Measurements from ENCODE around the gene COL9A2.

The COL9A2 gene

DNA sequence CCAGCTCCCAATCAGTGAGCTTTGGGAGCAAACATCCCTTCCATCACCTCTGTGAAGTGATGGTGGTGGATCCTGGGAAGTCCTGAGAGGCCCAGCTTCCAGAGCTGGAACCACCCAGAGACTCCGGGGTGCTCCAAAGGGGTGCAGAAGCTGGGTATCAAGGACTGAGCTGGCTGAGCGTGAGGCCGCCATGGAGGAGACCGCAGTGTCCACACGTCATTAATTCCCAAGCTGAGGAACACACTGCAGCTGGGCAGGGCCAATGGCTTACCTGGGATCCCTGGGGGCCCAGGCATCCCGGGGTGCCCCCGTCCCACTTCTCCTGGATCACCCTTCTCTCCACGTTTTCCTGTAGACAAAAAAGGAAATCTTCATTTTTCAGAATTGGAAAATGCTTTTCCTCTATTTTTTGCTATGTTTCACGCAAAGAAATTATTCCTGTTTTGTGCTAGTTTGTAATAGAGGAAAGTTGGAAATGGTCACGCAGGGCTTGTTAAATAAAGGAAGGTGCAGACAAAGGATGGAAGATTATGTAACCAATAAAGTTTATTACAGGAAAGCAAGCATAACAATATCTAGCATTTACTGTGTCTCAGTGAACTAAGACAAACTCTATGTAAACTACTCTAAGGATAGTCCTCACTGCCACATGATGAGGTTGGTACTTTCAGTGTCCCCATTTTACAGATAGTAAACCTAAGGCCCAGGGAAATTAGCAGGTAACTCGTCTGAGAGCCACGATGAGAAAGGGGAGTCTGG lies 15.4 kb downstream of the COL9A2 start:
- DNase-seq: no peak

DNA sequence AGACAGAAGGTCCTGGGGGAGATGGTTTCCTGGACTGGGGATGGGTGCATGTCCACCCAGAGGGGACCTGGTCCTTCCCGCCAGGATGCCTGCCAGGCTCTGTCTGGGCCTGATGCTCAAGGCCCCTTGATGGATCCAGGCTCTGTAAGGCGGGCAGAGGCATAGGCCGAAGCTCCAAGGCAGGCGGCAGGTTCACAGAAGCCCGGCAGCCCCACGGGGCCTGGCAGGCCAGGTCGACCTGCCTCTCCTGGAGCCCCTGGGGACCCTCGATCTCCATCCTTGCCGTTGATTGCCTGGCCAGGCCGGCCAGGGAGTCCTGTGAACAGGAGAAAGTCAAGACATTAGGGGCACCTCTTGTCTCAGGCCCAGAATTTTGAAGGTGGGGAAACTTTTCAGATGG lies 16.0 kb downstream of the COL9A2 start:
- no peak for DNase-seq

DNA sequence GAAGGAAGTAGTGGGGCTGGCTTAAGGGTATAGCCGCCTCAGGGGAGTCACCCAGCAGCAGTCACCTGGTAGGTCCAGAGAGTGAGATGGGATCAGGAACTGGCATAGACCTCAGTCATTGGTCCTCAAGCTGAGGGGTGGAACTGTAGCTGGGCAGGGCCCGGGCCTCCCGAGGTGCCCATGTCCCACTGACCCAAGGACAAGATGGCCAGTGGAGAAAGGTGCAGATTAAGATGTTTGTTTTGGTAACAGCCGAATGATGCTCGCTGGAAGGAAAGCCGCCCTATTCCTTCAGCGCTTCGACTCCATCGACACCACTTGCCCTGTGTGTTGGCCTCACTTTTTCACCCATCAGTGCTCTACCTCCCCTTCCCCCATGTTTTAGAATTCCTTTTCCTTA lies 16.4 kb downstream of the COL9A2 start:
- DNase-seq: no peak

DNA sequence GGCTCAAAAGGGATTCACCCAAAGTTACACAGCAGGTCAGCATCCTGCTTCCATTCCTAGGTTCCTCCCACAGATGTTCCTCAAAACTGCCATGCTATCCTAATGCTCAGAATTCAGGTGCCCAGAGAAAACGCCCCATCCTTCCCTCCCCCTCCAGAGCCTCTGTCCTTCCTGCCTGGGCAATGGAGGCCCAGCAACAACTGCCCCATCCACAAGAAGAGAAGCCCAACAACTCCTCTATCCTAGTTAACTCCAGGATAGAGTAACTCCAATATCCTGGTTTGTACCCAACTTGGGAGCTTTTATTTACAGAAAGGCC lies 16.9 kb downstream of the COL9A2 start:
- no peak for DNase-seq

DNA sequence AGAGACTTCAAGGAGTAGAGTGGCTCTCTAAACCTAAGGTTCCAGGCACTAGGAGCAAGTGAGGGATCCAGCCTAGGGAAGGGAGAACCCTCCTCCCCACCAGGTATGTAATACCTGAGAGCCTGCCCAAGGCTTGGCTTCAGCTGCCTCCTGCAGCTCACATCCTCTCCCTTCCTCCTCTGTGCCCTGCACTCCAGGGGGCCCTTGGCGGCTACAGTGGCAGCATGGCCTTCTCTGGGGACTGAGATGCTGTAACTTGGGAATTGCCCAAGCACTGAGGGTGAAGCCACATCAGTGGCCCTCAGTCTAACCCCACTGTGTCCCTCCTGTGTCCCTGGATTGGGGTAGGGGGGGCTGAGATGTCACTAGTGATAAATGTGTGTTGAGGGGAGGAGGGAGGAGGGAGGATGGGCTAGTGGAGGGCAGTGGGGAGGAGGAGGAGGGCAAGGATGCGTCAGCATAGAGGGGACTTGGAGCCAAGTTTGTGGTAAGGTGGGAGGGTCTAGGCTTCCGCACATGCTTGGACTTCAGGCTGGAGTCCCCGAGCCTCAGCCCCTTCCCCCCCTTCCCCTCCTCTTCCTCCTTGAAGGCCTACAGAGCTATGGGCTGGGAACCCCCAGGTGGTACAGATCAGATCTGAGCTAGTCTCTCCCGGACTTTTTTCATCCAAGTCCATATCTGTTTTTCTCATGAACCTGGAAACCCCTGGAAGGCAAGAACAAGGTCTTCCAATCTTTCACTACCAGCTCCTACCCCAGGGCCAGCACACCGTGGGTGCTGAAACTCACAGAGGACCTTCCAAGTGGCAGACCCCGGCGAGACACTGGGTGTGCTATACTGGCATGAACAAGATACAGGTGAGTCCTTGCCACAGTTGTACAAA lies 17.5 kb downstream of the COL9A2 start:
- DNase-seq: no peak

DNA sequence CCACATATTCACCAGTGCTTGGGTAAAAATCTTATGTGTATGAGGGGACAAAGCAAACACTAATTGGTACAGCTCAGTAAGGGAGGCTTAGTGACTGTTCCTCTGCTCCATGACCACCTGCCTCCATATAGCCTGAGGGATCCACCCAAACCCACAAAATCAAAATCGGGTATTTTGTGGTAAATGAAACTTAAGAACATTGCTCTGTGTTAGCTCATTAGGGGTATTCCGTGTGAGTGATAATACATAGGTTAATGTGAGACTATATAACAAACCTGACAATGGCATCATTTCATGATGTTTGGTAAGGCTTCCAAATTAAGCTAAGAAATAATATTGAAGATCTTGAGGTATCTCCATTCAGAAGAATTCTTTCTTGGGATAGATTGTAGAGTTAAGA lies 25.8 kb downstream of the COL9A2 start:
- no peak for DNase-seq

DNA sequence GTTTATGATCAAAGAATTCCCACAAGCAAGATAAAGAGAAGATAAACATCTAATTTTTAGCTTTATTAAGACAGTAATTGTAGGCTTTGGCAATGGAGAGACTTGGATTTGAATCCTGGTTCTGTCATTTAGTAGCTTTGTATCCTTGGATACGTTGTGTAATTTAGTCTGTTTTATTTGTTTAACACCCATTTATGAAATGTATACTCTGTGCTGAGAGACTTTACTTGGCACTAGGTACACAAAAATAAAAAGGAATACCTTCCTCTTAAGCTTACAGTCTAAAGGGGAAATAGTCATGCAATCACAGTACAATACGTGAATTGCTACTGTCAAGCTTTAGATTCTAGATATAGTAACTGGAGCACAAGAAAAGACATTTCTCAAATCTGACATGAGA lies 35.2 kb downstream of the COL9A2 start:
- no peak for DNase-seq

DNA sequence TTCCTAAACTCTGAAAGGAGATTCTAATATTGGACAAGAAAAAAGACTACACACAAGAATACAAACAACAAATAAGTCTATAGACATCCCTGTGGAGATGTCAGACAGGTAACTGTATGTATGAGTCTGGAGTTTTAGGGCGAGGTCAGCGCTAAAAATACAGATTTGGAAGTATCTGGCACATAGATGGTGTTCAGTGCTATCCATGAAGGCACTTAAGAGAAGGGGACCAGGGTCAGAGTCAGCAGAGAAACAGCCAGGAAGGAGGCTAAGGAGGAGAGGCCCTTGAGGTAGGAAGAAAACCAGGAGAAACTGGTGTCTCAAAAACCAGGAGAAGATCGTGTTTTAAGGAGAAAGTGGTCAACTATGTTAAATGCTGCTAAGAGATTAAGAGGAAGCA lies 41.0 kb downstream of the COL9A2 start:
- DNase-seq: no peak

DNA sequence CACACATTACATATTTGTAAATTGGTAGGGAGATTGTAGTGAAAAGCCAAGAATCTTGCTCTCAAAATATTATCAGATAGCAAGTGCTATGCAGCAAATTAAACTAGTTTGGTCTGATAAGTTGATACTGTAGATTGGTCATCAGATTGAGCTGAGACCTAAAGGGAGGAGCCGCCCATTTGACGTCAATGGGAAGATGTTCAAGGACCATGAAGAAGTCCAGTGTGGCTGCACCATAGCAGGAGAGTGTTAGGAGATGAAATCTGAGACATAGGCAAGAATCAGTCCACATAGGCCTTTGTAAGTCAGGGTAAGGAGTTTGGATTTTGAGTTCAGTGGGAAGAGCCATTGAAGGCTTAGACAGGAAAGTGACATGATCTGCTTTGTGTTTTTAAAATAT lies 42.8 kb downstream of the COL9A2 start:
- no peak for DNase-seq

DNA sequence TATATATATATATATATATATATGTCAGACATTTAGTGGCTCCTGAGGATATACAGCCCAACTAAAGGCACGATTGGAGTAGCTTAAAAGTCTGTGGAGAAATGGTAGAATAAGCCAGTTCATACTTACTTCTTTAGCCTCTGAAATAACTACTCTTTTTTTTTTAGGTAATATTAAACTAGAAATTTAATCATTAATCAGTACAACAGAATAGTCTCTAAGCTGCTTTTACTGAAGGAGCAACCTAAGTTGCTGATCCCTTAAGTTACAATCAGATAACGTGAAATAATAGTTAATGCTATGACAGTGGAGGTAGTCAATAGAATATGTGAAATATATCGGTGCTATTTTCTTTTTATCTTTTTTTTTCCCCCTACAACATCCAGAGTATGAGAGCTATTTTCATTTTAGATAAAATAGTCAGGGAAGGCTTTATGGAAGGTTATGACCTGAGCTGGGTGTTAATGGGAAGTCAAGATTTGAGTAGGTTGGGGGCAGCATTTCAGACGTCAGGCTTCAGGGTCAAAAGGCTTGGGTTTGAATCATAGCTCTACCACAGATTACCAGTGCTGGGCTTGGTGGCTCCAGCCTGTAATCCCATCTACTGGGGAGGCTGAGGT lies 43.4 kb downstream of the COL9A2 start:
- no peak for DNase-seq

DNA sequence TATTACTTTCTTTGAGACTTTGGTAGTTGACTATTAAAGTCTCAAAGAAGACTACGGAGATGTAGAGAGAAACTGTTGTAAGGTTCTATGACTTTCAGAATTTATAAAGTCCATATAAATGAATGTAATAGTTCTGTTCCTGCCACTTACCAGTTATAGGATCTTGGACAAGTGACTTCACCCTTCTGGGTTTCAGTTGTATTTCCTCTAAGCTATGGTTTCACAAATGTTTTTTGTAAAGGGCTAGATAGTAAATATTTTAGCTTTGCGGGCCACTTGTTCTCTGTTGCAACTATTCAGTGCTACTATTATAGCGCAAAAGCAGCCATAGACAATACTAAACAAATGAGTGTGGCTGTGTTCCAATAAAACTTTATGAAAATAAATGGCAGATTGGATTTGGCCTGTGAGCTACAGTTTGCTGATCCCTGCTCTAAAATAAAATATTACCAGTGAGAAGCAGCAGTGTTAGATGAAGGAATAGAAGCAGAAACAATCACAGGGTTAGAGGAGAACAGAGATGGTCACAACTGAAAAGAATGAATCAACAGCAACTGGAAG lies 44.4 kb downstream of the COL9A2 start:
- no peak for DNase-seq

DNA sequence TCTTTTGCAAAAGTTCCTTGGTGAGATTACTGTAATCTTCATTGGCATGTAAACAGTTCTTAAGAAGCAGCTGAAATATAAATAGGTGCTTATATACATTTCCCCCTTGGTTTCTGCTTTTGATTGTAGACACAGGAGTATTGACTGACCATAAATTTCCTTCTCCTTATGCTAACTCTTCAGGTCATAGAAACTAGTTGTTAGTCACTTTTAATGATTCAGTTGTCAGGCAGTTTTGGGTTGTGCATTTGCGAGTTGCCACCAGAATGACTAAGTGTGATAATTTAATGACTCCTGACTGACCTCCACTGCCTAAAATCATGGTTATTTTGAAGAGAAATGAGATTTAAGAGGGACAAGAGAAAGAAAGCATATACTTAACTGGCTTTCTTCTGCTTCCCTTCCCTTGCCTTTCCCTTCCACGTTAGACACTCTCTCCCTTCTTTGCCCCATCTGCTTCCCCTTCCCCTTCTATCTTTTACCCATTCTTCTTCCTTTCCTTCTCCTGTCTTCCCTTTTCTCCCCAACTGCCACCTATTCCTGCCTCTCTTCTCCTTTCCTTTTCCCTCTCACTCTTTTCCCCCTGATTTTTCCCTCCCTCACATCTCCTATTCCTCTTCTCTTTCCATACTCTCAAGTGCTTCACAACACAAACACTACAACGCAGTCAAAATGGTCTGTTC lies 46.8 kb downstream of the COL9A2 start:
- DNase-seq: no peak

DNA sequence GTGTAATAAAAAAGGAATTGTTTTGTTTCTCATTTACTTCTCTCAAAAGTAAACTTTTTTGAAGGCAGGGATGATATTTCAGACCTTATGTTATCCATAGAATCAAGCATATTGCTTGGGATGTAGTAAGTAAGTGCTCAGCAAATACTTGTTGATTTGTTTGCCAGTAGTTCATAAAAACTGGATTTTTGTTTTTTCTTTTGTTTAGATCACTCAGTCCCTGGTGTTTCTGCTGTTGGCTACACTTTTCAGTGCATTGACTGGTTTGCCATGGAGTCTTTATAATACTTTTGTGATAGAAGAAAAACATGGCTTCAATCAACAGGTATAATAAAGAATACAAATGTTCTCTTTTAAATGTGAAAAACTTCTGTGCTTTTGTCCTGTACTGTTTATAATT lies 48.9 kb downstream of the COL9A2 start:
- no peak for DNase-seq

DNA sequence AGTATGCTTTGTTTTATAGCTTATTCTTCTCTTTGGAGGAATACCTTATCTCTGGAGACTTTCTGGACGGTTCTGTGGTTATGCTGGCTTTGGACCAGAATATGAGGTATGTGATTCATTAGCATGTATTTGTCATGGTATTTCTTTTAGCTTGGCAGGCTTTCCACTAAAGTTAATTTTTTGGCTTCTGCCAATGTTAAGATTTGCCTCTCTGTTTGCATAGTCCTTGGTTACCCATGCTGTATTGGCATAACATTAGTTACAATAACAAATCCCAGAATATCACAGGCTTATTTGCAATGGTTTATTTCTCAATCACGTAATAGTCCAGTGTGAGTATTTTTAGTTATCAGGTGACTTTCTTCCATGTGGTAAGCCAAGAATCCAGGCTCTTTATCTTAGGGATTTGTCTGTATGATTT lies 49.3 kb downstream of the COL9A2 start:
- DNase-seq: no peak

DNA sequence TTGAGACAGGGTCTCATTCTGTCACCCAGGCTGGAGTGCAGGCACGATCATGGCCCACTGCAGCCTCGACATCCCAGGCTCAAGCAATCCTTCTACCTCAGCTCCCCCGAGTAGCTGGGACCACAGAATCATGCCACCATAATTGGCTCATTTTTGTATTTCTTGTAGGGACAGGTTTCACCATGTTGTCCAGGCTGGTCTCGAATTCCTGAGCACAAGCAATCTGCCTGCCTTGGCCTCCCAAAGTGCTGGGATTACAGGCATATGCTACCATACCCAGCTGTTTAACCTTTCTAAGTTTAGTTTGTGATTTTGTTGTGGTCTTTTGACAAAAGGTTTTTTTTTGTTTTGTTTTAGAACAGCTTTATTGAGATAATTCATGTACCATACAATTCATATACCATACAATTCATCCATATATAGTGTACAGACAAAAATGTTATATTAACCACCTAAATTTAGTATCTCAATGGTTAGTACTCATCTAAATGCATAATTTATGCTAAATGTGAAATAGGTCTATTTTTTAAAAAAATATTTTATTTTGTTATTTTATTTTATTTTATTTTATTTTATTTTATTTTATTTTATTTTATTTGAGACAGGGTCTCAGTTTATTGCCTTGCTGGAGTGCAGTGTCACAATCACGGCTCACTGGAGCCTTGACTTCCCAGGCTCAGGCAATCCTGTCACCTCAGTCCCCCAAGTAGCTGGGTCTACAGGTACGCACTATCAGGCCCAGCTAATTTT lies 50.1 kb downstream of the COL9A2 start:
- DNase-seq: no peak

DNA sequence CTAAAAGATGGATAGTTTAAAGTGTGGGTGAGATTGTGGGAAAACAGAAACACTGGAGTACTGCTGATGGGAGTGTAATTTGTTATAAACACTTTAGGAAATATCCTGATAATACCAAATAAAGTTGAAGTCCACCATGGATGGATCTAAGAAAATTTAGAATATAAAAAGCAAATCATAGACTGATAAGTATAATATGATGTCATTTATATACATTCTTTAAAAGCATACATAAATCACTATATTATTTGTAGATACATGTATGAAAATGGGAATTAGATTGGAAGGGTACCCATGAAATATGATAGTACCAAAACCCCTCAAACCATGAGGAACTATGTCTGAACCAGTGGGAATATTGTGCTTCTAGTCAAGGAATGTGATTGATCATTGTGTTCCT lies 51.2 kb downstream of the COL9A2 start:
- DNase-seq: no peak

DNA sequence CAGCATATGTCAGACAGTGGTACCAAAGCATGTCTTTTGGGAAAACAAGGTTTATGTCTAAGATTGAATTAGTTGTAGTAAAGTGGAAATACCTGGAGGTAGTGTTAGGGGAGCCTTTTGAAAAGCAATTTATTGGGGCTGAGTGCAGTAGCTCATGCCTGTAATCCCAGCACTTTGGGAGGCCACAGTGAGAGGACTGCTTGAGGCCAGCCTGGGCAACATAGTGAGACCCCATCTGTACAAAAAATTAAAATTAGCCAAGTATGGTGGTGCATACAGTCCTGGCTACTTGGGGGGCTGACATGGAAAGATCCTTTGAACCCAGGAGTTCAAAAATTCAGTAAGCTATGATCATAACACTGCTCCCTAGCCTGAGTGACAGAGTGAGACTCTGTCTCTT lies 51.8 kb downstream of the COL9A2 start:
- DNase-seq: no peak

DNA sequence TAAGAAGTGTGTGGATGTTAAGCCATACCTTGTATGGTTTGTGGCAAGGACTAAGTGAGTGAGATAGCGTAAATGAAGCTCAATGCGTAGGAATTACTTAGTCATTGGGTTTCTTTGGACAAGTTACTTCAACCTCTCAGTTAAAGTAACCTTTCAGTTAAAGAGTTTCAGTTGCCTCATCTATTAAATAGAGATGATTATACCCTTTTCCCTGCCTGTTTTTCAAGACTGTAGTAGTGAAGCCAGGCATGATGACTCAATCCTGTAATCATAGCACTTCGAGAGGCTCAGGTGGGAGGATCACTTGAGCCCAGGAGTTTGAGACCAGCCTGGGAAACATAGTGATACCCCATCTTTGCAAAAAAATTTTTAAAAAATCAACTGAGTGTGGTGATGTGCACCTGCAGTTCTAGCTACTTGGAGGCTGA lies 52.7 kb downstream of the COL9A2 start:
- peak; percentile 30 for DNase-seq

DNA sequence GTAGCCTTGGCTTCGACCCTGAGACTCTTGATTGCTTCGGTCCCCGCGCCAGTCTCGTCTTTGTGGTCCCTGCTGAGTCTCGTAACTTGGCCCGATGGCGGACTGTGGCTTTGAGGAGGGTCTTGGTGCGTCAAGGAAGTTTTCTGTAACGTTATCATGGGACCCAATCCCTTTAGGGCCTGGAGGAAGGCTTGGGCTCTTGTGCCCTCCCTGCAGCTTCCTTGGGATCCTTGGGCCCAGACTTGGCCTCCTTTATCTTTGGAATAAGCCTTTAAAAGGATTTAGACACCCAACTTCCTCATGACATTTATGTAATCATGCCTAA lies 58.7 kb downstream of the COL9A2 start:
- no peak for DNase-seq

DNA sequence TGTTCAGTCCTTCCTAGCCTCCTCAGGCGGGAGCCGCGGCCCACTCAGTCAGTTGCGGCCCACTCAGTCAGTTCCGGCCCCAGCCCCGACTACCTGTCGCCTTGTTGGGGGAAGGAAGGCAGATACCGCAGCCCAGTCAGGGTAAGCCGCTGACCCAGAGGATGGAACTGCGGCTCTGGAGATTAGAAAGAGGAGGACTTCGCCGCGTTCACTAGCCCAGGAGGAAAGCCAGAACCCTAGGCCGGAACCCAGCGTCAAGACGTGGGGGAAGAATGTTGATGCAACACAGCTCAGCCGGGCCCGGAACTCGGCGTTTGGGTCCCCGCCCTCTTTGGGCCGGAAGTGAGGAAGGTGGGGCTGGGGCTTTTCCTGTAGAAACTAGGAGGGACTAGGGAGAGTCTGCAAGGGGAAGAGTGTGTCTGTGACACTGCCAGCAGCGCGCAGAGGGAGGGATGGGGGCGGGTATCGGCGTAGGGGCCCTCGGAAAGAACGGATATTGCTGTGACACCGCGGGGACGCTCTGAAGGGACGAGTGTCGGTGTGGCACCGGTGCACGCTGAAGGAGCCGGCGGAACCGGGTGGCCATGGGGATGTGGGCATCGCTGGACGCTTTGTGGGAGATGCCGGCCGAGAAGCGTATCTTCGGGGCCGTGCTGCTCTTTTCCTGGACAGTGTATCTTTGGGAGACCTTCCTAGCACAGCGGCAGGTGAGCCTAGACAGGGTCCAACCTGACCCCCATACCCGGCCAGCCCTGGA lies 59.2 kb downstream of the COL9A2 start, which contains the start of gene ZMPSTE24:
Gene ZMPSTE24 (plus strand): TSS at position 549 of the 757 bp plus-strand sequence. CDS start 36 bp downstream, at position 585.
- DNase-seq: peak; percentile 97

DNA sequence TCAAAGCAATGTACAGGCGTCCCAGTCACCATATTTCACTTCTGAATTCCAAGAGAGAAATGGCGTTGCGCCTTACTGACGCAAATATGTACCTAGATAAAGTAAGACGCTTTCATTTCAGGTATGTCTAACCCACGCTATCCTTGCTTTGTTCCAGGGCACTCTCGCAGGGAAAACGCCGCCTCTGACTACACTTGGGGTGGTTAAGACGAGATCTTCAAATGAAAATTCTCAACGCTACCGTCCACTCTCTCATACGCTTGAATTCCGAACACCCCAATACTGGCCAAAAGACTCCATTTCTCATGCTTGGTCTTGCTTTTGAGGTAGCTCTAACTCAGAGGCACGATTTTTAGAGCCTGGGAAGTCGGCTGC lies 59.8 kb downstream of the COL9A2 start:
- peak; percentile 56 for DNase-seq

All from stimulated activated CD4-positive, alpha-beta T cell treated with anti-CD3 and anti-CD28 coated beads, Interleukin-4, amount 100 ng/mL, for 24 hours (primary cell).